H9 (cell line): ENCODE results near the gene KRTAP2-3. TPM values are rescaled to one million over a fixed set of nuclear protein-coding genes. Genes with fewer than 3 reads are reported as not detected.

Experiments used
- DNase-seq: peaks from one replicate; pipeline ENCODE4 v3.0.0-alpha.2; 2017
- H2AFZ ChIP-seq: one replicate; pipeline ENCODE4 v1.6.1; 2013; ENCODE audit warnings: mild to moderate bottlenecking, low read length, control low read depth, moderate library complexity
- H2AK5ac ChIP-seq: 2 replicates; pipeline ENCODE4 v1.6.1; 2013; ENCODE audit warnings: low read length, control low read depth, mixed read lengths; ENCODE audit not compliant: insufficient read length
- H2BK120ac ChIP-seq: one replicate; pipeline ENCODE4 v1.6.1; 2013; ENCODE audit warnings: low read depth, mild to moderate bottlenecking, low read length, control low read depth, inconsistent platforms; ENCODE audit not compliant: poor library complexity, severe bottlenecking
- H2BK12ac ChIP-seq: 2 replicates; pipeline ENCODE4 v1.6.1; 2013; ENCODE audit warnings: low read length, control low read depth, mixed read lengths, low read depth; ENCODE audit not compliant: insufficient read length
- H2BK15ac ChIP-seq: 2 replicates; pipeline ENCODE4 v1.6.1; 2013; ENCODE audit warnings: low read depth, low read length, control low read depth
- H2BK20ac ChIP-seq: one replicate; pipeline ENCODE4 v1.6.1; 2013; ENCODE audit warnings: low read depth, mild to moderate bottlenecking, low read length, control low read depth, inconsistent platforms; ENCODE audit not compliant: poor library complexity, severe bottlenecking
- H2BK5ac ChIP-seq: 2 replicates; pipeline ENCODE4 v1.6.1; 2013; ENCODE audit warnings: low read length, control low read depth, mixed read lengths; ENCODE audit not compliant: insufficient read length
- H3K14ac ChIP-seq: 2 replicates; pipeline ENCODE4 v1.6.1; 2013; ENCODE audit warnings: low read length, control low read depth; ENCODE audit not compliant: insufficient read depth
- H3K18ac ChIP-seq: 2 replicates; pipeline ENCODE4 v1.6.1; 2013; ENCODE audit warnings: low read depth, mild to moderate bottlenecking, mixed read lengths, low read length, control low read depth; ENCODE audit not compliant: insufficient read length
- H3K23ac ChIP-seq: 2 replicates; pipeline ENCODE4 v1.6.1; 2013; ENCODE audit warnings: low read length, control low read depth, mixed read lengths, low read depth; ENCODE audit not compliant: insufficient read length
- H3K23me2 ChIP-seq: 2 replicates; pipeline ENCODE4 v1.6.1; 2013; ENCODE audit warnings: low read depth, mild to moderate bottlenecking, mixed read lengths, low read length, control low read depth; ENCODE audit not compliant: insufficient read length, poor library complexity, severe bottlenecking
- H3K27ac ChIP-seq: 2 replicates; pipeline ENCODE4 v1.5.1; 2013; ENCODE audit warnings: low read length, control low read depth, mixed read lengths, low read depth; ENCODE audit not compliant: insufficient read length
- H3K27me3 ChIP-seq: 2 replicates; pipeline ENCODE4 v1.6.1; 2013; ENCODE audit warnings: low read length, control low read depth, inconsistent platforms; ENCODE audit not compliant: insufficient read depth
- H3K4ac ChIP-seq: 2 replicates; pipeline ENCODE4 v1.6.1; 2013; ENCODE audit warnings: low read depth, mild to moderate bottlenecking, control low read depth, inconsistent platforms, low read length, moderate library complexity
- H3K4me1 ChIP-seq: 2 replicates; pipeline ENCODE4 v1.6.1; 2013; ENCODE audit warnings: low read length, control low read depth, inconsistent platforms; ENCODE audit not compliant: insufficient read depth
- H3K4me2 ChIP-seq: 2 replicates; pipeline ENCODE4 v1.6.1; 2013; ENCODE audit warnings: low read length, control low read depth, mixed read lengths; ENCODE audit not compliant: insufficient read length, insufficient read depth
- H3K56ac ChIP-seq: 2 replicates; pipeline ENCODE4 v1.6.1; 2013; ENCODE audit warnings: low read depth, mild to moderate bottlenecking, mixed read lengths, low read length, control low read depth; ENCODE audit not compliant: insufficient read length
- H3K79me1 ChIP-seq: 2 replicates; pipeline ENCODE4 v1.6.1; 2013; ENCODE audit warnings: low read depth, mild to moderate bottlenecking, moderate library complexity, low read length, control low read depth, inconsistent platforms; ENCODE audit not compliant: insufficient read depth, poor library complexity, severe bottlenecking
- H3K79me2 ChIP-seq: 2 replicates; pipeline ENCODE4 v1.6.1; 2013; ENCODE audit warnings: low read length, control low read depth, inconsistent platforms; ENCODE audit not compliant: insufficient read depth
- H3K9ac ChIP-seq: 2 replicates; pipeline ENCODE4 v1.6.1; 2013; ENCODE audit warnings: low read length, control low read depth, mixed read lengths; ENCODE audit not compliant: insufficient read length; ENCODE audit errors: extremely low read depth
- H3K9me3 ChIP-seq: one replicate; pipeline ENCODE4 v1.6.1; 2013; ENCODE audit warnings: low read depth, low read length, inconsistent platforms; ENCODE audit not compliant: control insufficient read depth
- H3T11ph ChIP-seq: one replicate; pipeline ENCODE4 v1.6.1; 2013; ENCODE audit warnings: mild to moderate bottlenecking, low read length, control low read depth, inconsistent platforms
- H4K20me1 ChIP-seq: one replicate; pipeline ENCODE4 v1.6.1; 2013; ENCODE audit not compliant: control insufficient read depth, insufficient read length, insufficient read depth
- H4K5ac ChIP-seq: 2 replicates; pipeline ENCODE4 v1.6.1; 2013; ENCODE audit warnings: low read depth, mild to moderate bottlenecking, mixed read lengths, low read length, control low read depth; ENCODE audit not compliant: insufficient read length
- H4K8ac ChIP-seq: replicated peaks from 2 replicates; pipeline ENCODE4 v1.6.1; 2013; ENCODE audit warnings: low read length, control low read depth, mixed read lengths, low read depth; ENCODE audit not compliant: insufficient read length
- H4K91ac ChIP-seq: 2 replicates; pipeline ENCODE4 v1.6.1; 2013; ENCODE audit warnings: low read depth, mild to moderate bottlenecking, moderate library complexity, mixed read lengths, low read length, control low read depth; ENCODE audit not compliant: insufficient read length
- H3K27ac Mint-ChIP-seq, 3 experiments: 2 replicates in 2 of 3; 3 replicates in 1 of 3; pipeline ENCODE4 v1.8.0; 2020 to 2021; ENCODE audit warnings: mixed read lengths in 3 of 3, mild to moderate bottlenecking in 1 of 3, moderate library complexity in 1 of 3
- H3K27me3 Mint-ChIP-seq: 2 replicates; pipeline ENCODE4 v1.8.0; 2021; ENCODE audit warnings: low read depth, mild to moderate bottlenecking, moderate library complexity, mixed read lengths
- H3K36me3 Mint-ChIP-seq, 3 experiments: 2 replicates in 2 of 3; 3 replicates in 1 of 3; pipeline ENCODE4 v1.8.0; 2020 to 2021; ENCODE audit warnings: low read depth in 3 of 3, mixed read lengths in 3 of 3; ENCODE audit not compliant: insufficient read depth in 1 of 3
- H3K4me1 Mint-ChIP-seq, 2 experiments: 2 replicates each; pipeline ENCODE4 v1.8.0; 2020; ENCODE audit warnings: mixed read lengths in 2 of 2
- H3K4me3 Mint-ChIP-seq, 2 experiments: 2 replicates in 1 of 2; 3 replicates in 1 of 2; pipeline ENCODE4 v1.8.0; 2020 to 2021; ENCODE audit warnings: mild to moderate bottlenecking in 2 of 2, mixed read lengths in 2 of 2, moderate library complexity in 1 of 2
- H3K9me3 Mint-ChIP-seq, 2 experiments: 2 replicates in 1 of 2; 3 replicates in 1 of 2; pipeline ENCODE4 v1.8.0; 2020; ENCODE audit warnings: mild to moderate bottlenecking in 2 of 2, mixed read lengths in 2 of 2, moderate library complexity in 1 of 2
- CTCF ChIP-seq: fragments of 200-600 bp; sonication (generic); conservative IDR thresholded peaks from 3 replicates; pipeline ENCODE4 v1.8.0; 2021; ENCODE audit warnings: antibody characterized with exemption, mild to moderate bottlenecking
- total RNA-seq: library from RNA; stranded (reverse); gene quantifications from 2 replicates; pipeline ENCODE4 v1.2.1, GENCODE V29; 2021

The KRTAP2-3 gene
- total RNA-seq, 1 experiment from 2014 or later = not detected

GRCh38 chr17:41052566-41052965 lies 7.3 kb downstream of the KRTAP2-3 start:
- H3K9ac ChIP-seq = no peak overlapping the region
- no peak overlapping the region for H3K18ac ChIP-seq
- no peaks in the 10 kb centered on the region for H3K9me3 ChIP-seq
- Mint-ChIP-seq H3K4me3 (no peak overlapping the region), H3K9me3 (peaks cover 0 to 6% of the 10 kb centered on the region in 2 experiments; a peak in 2 of 5 replicates), H3K27ac (no peak overlapping the region), H3K27me3 (no peaks in the 10 kb centered on the region), H3K4me1 (peaks cover 16% of the 10 kb centered on the region in 2 experiments), H3K36me3 (no peaks in the 10 kb centered on the region; a peak in 1 of 7 replicates)
- H3K27ac ChIP-seq = no peak overlapping the region
- no peak overlapping the region for H2AFZ ChIP-seq
- H3K4me2 ChIP-seq = no peak overlapping the region
- H3K56ac ChIP-seq = no peak overlapping the region
- no peaks in the 10 kb centered on the region for H4K20me1 ChIP-seq
- no peaks in the 10 kb centered on the region for H3K4me1 ChIP-seq
- no peaks in the 10 kb centered on the region for H3K79me2 ChIP-seq
- H2AK5ac ChIP-seq = no peak overlapping the region
- no peak overlapping the region for H2BK120ac ChIP-seq
- H3K14ac ChIP-seq = no peak overlapping the region
- H2BK15ac ChIP-seq = no peak overlapping the region
- H3K23me2 ChIP-seq = no peaks in the 10 kb centered on the region
- H2BK20ac ChIP-seq = no peak overlapping the region
- no peak overlapping the region for H2BK12ac ChIP-seq
- H3K79me1 ChIP-seq = no peaks in the 10 kb centered on the region
- H3K4ac ChIP-seq = no peak overlapping the region
- no peak overlapping the region for H4K91ac ChIP-seq
- no peak overlapping the region for H4K8ac ChIP-seq
- no peak overlapping the region for H2BK5ac ChIP-seq
- H4K5ac ChIP-seq = no peak overlapping the region
- DNase-seq = no peak
- H3T11ph ChIP-seq = no peak overlapping the region
- no peak overlapping the region for H3K23ac ChIP-seq
- TF ChIP-seq CTCF = no peak
- H3K27me3 ChIP-seq = no peaks in the 10 kb centered on the region
